Activated CD8-positive, alpha-beta memory T cell treated with anti-CD3 and anti-CD28 coated beads, Interleukin-2, amount 50 U/mL, for 4 hours (primary cell): ENCODE results near the gene PUM1.
A peak's percentile ranks its signal among the peaks of the same experiment; 100 is the strongest.

Source experiments
- DNase-seq: peaks from one replicate; pipeline ENCODE4 v3.0.0-alpha.2; 2020

PUM1 gene

GRCh38 chr1:30919025-30919881 is 146.3 kb downstream of the PUM1 start:
- DNase-seq: no peak

GRCh38 chr1:30916296-30916695 is 149.2 kb downstream of the PUM1 start:
- DNase-seq: no peak

GRCh38 chr1:30915491-30916230 is 149.9 kb downstream of the PUM1 start:
- DNase-seq: no peak

GRCh38 chr1:30914931-30915330 is 150.6 kb downstream of the PUM1 start:
- DNase-seq: no peak

- DNase-seq: no peak
Measured at GRCh38 chr1:30914587-30914922, 151.0 kb downstream of the PUM1 start.

- DNase-seq: no peak
Measured at GRCh38 chr1:30912913-30913652, 152.4 kb downstream of the PUM1 start.

- no peak for DNase-seq
Measured at GRCh38 chr1:30912224-30912623, 153.3 kb downstream of the PUM1 start.

GRCh38 chr1:30911059-30911954 is 154.2 kb downstream of the PUM1 start:
- DNase-seq: peak; percentile 47

GRCh38 chr1:30909365-30910068 is 156.0 kb downstream of the PUM1 start:
- no peak for DNase-seq

GRCh38 chr1:30908696-30909364 is 156.7 kb downstream of the PUM1 start, which contains the start of gene SDC3:
SDC3 (minus strand) TSS chr1:30908758; CDS start chr1:30908586, 172 bp downstream.
- no peak for DNase-seq

GRCh38 chr1:30908316-30908695 is 157.2 kb downstream of the PUM1 start:
- no peak for DNase-seq

GRCh38 chr1:30907481-30908315 is 157.8 kb downstream of the PUM1 start:
- no peak for DNase-seq

- DNase-seq: no peak
Measured at GRCh38 chr1:30906631-30907441, 158.7 kb downstream of the PUM1 start.

GRCh38 chr1:30905916-30906620 is 159.4 kb downstream of the PUM1 start:
- no peak for DNase-seq

GRCh38 chr1:30905403-30905802 is 160.1 kb downstream of the PUM1 start:
- DNase-seq: no peak

GRCh38 chr1:30904962-30905335 is 160.6 kb downstream of the PUM1 start:
- DNase-seq: no peak

GRCh38 chr1:30904191-30904961 is 161.1 kb downstream of the PUM1 start:
- DNase-seq: no peak
